Measurements from ENCODE around the gene PAX8. TPM values are rescaled to one million over a fixed set of nuclear protein-coding genes. Genes with fewer than 3 reads are reported as not detected.

The PAX8 gene
- total and polyA plus RNA-seq, 2 of the 13 experiments (the other 11 are each of a cell fraction or from before 2014, with no cell fraction given), result 1.5 to 8.8 TPM

DNA sequence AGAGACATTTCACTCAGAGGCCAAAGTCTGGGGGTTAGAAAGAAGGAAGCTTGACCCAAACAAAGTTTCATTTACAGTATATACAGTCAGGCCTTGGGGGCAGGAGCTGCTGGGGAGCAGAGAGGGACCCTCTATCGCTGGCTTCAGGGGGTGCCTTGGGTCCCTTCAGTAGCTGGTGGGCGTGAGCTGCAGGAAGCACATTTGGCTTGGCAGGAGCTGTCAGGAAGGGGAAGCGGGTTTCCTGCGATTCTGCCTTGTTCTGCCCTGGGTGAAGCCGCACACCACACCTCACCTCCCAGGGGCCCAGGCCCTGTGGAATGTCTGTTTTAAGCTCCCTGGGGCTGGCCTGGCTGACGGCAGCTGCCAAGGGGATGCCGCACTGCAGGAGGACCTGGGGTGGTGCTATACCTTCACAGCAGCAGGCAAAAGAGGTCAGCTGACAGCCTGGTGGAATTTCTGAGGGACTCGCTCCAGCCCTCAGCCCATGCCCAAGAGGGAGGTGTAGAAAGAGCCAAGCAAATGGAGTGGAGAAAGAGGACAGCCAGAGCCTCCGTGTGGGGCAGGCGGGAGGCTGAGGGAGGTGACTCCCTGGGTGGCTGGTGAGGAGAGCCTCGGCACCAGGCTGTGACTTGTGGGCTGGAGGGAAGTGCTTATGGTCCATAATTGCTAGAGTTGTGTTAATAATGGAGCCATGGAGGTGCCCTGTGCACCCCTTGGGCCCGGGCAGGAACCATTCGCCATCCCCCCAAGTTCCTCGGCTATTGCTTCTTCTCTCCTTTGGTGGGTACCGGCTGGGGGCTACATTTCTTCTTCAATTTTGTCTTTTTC is 61.1 kb downstream of the PAX8 start (continued):
- TF ChIP-seq, protein P1, sequence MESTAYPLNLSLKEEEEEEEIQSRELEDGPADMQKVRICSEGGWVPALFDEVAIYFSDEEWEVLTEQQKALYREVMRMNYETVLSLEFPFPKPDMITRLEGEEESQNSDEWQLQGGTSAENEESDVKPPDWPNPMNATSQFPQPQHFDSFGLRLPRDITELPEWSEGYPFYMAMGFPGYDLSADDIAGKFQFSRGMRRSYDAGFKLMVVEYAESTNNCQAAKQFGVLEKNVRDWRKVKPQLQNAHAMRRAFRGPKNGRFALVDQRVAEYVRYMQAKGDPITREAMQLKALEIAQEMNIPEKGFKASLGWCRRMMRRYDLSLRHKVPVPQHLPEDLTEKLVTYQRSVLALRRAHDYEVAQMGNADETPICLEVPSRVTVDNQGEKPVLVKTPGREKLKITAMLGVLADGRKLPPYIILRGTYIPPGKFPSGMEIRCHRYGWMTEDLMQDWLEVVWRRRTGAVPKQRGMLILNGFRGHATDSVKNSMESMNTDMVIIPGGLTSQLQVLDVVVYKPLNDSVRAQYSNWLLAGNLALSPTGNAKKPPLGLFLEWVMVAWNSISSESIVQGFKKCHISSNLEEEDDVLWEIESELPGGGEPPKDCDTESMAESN (CRISPR knock-in tag; conservative IDR thresholded peaks at IDR 0.05), result 0 out of 2 replicates have a peak, but pooled peaks have one; percentile 14
- TF ChIP-seq, protein P2, sequence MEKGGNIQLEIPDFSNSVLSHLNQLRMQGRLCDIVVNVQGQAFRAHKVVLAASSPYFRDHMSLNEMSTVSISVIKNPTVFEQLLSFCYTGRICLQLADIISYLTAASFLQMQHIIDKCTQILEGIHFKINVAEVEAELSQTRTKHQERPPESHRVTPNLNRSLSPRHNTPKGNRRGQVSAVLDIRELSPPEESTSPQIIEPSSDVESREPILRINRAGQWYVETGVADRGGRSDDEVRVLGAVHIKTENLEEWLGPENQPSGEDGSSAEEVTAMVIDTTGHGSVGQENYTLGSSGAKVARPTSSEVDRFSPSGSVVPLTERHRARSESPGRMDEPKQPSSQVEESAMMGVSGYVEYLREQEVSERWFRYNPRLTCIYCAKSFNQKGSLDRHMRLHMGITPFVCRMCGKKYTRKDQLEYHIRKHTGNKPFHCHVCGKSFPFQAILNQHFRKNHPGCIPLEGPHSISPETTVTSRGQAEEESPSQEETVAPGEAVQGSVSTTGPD (CRISPR knock-in tag; IDR thresholded peaks at IDR 0.05), result no peak
- TF ChIP-seq, protein P3, sequence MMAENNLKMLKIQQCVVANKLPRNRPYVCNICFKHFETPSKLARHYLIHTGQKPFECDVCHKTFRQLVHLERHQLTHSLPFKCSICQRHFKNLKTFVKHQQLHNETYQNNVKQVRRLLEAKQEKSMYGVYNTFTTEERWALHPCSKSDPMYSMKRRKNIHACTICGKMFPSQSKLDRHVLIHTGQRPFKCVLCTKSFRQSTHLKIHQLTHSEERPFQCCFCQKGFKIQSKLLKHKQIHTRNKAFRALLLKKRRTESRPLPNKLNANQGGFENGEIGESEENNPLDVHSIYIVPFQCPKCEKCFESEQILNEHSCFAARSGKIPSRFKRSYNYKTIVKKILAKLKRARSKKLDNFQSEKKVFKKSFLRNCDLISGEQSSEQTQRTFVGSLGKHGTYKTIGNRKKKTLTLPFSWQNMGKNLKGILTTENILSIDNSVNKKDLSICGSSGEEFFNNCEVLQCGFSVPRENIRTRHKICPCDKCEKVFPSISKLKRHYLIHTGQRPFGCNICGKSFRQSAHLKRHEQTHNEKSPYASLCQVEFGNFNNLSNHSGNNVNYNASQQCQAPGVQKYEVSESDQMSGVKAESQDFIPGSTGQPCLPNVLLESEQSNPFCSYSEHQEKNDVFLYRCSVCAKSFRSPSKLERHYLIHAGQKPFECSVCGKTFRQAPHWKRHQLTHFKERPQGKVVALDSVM (CRISPR knock-in tag; IDR thresholded peaks at IDR 0.05), result peak; percentile 52; the same call in 1 of the 2 replicates
- TF ChIP-seq ZNF556 (CRISPR knock-in tag; IDR thresholded peaks at IDR 0.05; ENCODE audit: borderline replicate concordance) (0 out of 2 replicates have a peak, but pooled peaks have one; percentile 9), KDM5B (CRISPR knock-in tag; IDR thresholded peaks at IDR 0.05; ENCODE audit: borderline replicate concordance) (peak; percentile 29; the same call in 1 of the 2 replicates), HIVEP1 (CRISPR knock-in tag; IDR thresholded peaks at IDR 0.05) (0 out of 2 replicates have a peak, but pooled peaks have one; percentile 26), ZNF644 (CRISPR knock-in tag; IDR thresholded peaks at IDR 0.05; ENCODE audit: low read depth) (no peak), ZNF788 (CRISPR knock-in tag; IDR thresholded peaks at IDR 0.05; ENCODE audit: borderline replicate concordance) (0 out of 2 replicates have a peak, but pooled peaks have one; percentile 38), ZNF674 (CRISPR knock-in tag; IDR thresholded peaks at IDR 0.05; ENCODE audit: low read depth) (no peak), EED (CRISPR knock-in tag; IDR thresholded peaks at IDR 0.05) (no peak), FOXA1 (IDR thresholded peaks at IDR 0.05) (no peak), FOXA1 (CRISPR knock-in tag; IDR thresholded peaks at IDR 0.05) (no peak)
- TF ChIP-seq, protein P4, sequence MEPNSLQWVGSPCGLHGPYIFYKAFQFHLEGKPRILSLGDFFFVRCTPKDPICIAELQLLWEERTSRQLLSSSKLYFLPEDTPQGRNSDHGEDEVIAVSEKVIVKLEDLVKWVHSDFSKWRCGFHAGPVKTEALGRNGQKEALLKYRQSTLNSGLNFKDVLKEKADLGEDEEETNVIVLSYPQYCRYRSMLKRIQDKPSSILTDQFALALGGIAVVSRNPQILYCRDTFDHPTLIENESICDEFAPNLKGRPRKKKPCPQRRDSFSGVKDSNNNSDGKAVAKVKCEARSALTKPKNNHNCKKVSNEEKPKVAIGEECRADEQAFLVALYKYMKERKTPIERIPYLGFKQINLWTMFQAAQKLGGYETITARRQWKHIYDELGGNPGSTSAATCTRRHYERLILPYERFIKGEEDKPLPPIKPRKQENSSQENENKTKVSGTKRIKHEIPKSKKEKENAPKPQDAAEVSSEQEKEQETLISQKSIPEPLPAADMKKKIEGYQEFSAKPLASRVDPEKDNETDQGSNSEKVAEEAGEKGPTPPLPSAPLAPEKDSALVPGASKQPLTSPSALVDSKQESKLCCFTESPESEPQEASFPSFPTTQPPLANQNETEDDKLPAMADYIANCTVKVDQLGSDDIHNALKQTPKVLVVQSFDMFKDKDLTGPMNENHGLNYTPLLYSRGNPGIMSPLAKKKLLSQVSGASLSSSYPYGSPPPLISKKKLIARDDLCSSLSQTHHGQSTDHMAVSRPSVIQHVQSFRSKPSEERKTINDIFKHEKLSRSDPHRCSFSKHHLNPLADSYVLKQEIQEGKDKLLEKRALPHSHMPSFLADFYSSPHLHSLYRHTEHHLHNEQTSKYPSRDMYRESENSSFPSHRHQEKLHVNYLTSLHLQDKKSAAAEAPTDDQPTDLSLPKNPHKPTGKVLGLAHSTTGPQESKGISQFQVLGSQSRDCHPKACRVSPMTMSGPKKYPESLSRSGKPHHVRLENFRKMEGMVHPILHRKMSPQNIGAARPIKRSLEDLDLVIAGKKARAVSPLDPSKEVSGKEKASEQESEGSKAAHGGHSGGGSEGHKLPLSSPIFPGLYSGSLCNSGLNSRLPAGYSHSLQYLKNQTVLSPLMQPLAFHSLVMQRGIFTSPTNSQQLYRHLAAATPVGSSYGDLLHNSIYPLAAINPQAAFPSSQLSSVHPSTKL (CRISPR knock-in tag; IDR thresholded peaks at IDR 0.05), result peak; percentile 7; the same call in 1 of the 2 replicates
- TF ChIP-seq, protein P5, sequence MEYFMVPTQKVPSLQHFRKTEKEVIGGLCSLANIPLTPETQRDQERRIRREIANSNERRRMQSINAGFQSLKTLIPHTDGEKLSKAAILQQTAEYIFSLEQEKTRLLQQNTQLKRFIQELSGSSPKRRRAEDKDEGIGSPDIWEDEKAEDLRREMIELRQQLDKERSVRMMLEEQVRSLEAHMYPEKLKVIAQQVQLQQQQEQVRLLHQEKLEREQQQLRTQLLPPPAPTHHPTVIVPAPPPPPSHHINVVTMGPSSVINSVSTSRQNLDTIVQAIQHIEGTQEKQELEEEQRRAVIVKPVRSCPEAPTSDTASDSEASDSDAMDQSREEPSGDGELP (IDR thresholded peaks at IDR 0.05; ENCODE audit: borderline replicate concordance, low read depth), result peak; percentile 68; the same call in 1 of the 2 replicates
- TF ChIP-seq, protein P6, sequence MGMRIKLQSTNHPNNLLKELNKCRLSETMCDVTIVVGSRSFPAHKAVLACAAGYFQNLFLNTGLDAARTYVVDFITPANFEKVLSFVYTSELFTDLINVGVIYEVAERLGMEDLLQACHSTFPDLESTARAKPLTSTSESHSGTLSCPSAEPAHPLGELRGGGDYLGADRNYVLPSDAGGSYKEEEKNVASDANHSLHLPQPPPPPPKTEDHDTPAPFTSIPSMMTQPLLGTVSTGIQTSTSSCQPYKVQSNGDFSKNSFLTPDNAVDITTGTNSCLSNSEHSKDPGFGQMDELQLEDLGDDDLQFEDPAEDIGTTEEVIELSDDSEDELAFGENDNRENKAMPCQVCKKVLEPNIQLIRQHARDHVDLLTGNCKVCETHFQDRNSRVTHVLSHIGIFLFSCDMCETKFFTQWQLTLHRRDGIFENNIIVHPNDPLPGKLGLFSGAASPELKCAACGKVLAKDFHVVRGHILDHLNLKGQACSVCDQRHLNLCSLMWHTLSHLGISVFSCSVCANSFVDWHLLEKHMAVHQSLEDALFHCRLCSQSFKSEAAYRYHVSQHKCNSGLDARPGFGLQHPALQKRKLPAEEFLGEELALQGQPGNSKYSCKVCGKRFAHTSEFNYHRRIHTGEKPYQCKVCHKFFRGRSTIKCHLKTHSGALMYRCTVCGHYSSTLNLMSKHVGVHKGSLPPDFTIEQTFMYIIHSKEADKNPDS (CRISPR knock-in tag; IDR thresholded peaks at IDR 0.05), result peak; percentile 58; the same call in 1 of the 2 replicates
